Activated naive CD8-positive, alpha-beta T cell treated with anti-CD3 and anti-CD28 coated beads for 36 hours (primary cell): ENCODE results near the gene ALDH2. TPM values are rescaled to one million over a fixed set of nuclear protein-coding genes. Genes with fewer than 3 reads are reported as not detected.
"Not testable (repeated sequence)": the region's sequence is repeated elsewhere in the genome, so short reads cannot be mapped to it uniquely, and the experiment has no call there.

Source experiments
- DNase-seq: peaks from one replicate; pipeline ENCODE4 v3.0.0; 2021
- H3K27ac Mint-ChIP-seq: one replicate; pipeline ENCODE4 v1.8.0; 2022; ENCODE audit warnings: mild to moderate bottlenecking, moderate library complexity, mixed read lengths
- H3K27me3 Mint-ChIP-seq: one replicate; pipeline ENCODE4 v1.8.0; 2022; ENCODE audit warnings: mild to moderate bottlenecking, mixed read lengths
- H3K36me3 Mint-ChIP-seq: one replicate; pipeline ENCODE4 v1.8.0; 2021; ENCODE audit warnings: mild to moderate bottlenecking, mixed read lengths
- H3K4me1 Mint-ChIP-seq: one replicate; pipeline ENCODE4 v1.8.0; 2021; ENCODE audit warnings: mixed read lengths
- H3K4me3 Mint-ChIP-seq: one replicate; pipeline ENCODE4 v1.8.0; 2022; ENCODE audit warnings: mild to moderate bottlenecking, moderate library complexity, mixed read lengths
- H3K9me3 Mint-ChIP-seq: one replicate; pipeline ENCODE4 v1.8.0; 2022; ENCODE audit warnings: mixed read lengths
- total RNA-seq, 2 experiments: library from RNA; stranded (reverse); gene quantifications; one replicate each; pipeline ENCODE4 v1.2.3, GENCODE V29; 2021

Gene ALDH2
- total RNA-seq, 2 experiments from 2014 or later: 1.4 to 1.6 TPM

DNA sequence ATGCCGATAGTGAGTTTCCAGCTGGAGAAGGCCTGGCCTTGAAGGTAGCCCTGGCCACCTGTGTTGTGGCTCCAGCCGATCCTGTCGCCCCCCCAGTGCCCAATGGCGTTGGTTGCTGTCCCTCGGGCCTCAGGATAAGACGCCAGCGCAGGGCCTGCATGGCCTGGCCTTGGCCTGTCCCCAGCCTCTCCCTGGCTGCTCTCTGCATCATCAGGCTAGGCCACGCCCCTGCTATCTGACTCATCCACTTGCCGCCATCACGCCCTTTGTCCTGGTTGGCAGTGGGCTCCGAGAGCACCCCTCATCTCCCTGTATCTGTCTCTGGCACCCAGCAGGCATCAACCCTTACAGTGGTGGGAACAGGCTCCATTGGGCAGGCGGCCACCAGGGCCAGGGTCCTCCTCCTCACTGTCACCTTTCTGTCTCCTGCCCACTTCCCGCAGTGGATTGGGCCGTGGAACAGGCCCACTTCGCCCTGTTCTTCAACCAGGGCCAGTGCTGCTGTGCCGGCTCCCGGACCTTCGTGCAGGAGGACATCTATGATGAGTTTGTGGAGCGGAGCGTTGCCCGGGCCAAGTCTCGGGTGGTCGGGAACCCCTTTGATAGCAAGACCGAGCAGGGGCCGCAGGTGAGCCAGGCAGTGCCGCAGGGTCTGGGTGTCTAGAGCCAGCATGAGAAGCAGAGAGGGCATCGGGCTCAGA, 25.6 kb downstream of the ALDH2 start:
- H3K27ac Mint-ChIP-seq: no peak overlapping the region
- no peaks in the 10 kb centered on the region for H3K9me3 Mint-ChIP-seq
- no peaks in the 10 kb centered on the region for H3K27me3 Mint-ChIP-seq
- DNase-seq: no peak
- no peaks in the 10 kb centered on the region for H3K36me3 Mint-ChIP-seq
- no peaks in the 10 kb centered on the region for H3K4me1 Mint-ChIP-seq
- no peak overlapping the region for H3K4me3 Mint-ChIP-seq

DNA sequence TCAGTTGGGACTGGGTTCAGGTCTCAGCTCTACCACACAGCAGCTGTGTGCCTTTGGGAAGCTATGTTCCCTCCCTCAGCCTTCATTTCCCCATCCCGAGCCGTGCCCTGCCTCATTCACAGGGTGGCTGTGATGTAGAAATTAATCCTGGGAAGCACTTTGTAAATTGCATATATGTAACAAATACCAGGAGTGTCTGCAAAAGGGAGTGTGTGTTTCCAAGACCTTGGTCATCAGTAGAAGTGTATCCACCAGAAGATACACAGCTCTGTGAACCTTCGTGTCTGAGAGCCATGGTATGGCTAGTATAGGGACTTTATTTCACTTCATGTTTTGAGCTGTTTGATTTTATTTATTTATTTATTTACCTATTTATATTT, 26.1 kb downstream of the ALDH2 start:
- no peaks in the 10 kb centered on the region for H3K9me3 Mint-ChIP-seq
- no peak for DNase-seq
- no peak overlapping the region for H3K4me3 Mint-ChIP-seq
- H3K27ac Mint-ChIP-seq: no peak overlapping the region
- no peaks in the 10 kb centered on the region for H3K4me1 Mint-ChIP-seq
- H3K36me3 Mint-ChIP-seq: no peaks in the 10 kb centered on the region
- H3K27me3 Mint-ChIP-seq: no peaks in the 10 kb centered on the region

DNA sequence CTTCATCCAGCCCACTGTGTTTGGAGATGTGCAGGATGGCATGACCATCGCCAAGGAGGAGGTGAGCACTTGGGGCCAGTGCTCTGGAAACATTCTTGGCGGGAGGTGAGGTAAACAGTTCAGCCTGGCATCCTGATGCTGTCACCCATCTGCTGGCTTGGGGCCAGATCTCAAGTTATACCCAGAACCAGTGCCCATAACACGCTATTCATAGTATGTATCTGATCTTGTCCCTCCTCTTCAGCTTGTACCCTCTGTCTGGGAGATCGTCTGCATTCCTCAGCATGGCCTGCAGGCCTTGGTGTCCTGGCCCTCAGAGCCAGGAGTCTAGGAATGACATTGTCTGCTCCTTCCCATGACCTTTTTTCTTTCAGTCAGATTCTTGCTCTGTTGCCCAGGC, 31.4 kb downstream of the ALDH2 start:
- H3K9me3 Mint-ChIP-seq: no peaks in the 10 kb centered on the region

DNA sequence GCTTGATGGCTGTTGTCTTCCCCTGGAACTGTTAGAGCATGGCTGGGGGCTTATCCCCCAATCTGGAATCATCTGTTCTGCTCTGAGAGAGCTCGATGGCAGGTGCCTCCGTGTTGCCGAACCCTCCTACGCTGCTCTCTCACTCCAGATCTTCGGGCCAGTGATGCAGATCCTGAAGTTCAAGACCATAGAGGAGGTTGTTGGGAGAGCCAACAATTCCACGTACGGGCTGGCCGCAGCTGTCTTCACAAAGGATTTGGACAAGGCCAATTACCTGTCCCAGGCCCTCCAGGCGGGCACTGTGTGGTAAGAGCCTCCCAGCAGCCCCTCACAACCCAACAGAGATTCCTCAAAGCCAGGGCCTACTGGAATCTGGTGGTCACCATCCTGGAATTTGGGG, 33.0 kb downstream of the ALDH2 start:
- Mint-ChIP-seq H3K4me1 (no peaks in the 10 kb centered on the region), H3K4me3 (no peak overlapping the region), H3K27me3 (no peaks in the 10 kb centered on the region), H3K36me3 (no peaks in the 10 kb centered on the region), H3K27ac (no peak overlapping the region), H3K9me3 (no peaks in the 10 kb centered on the region)
- no peak for DNase-seq

More for the DNA sequence above, 31.4 kb downstream of the ALDH2 start:
- Mint-ChIP-seq H3K27me3 (no peaks in the 10 kb centered on the region), H3K4me3 (no peak overlapping the region), H3K36me3 (no peaks in the 10 kb centered on the region), H3K27ac (no peak overlapping the region), H3K4me1 (no peaks in the 10 kb centered on the region)
- DNase-seq: no peak

DNA sequence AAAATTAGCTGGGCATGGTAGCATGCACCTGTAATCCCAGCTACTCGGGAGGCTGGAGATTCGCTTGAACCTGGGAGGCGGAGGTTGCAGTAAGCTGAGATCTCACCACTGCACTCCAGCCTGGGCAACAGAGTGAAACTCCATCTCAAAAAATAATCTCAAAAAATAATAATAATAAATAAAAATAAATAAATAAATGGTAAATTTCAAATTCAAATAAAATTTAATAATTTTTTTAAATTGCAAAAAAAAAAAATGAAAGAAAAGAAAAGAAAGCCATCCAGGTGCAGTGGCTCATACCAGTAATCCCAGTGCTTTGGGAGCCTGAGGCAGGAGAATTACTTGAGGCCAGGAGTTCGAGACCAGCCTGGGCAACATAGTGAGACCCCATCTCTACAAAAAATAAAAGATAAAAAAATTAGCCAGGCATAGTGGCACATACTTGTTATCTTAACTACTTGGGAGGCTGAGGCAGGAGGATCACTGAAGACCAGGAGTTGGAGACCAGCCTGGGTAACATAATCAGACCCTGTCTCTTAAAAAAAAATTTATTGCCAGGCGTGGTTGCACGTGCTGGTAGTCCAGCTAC, 36.4 kb downstream of the ALDH2 start:
- no peaks in the 10 kb centered on the region for H3K36me3 Mint-ChIP-seq
- no peak for DNase-seq
- no peaks in the 10 kb centered on the region for H3K9me3 Mint-ChIP-seq
- H3K4me3 Mint-ChIP-seq: no peak overlapping the region
- H3K27me3 Mint-ChIP-seq: no peaks in the 10 kb centered on the region
- no peak overlapping the region for H3K27ac Mint-ChIP-seq
- no peaks in the 10 kb centered on the region for H3K4me1 Mint-ChIP-seq

DNA sequence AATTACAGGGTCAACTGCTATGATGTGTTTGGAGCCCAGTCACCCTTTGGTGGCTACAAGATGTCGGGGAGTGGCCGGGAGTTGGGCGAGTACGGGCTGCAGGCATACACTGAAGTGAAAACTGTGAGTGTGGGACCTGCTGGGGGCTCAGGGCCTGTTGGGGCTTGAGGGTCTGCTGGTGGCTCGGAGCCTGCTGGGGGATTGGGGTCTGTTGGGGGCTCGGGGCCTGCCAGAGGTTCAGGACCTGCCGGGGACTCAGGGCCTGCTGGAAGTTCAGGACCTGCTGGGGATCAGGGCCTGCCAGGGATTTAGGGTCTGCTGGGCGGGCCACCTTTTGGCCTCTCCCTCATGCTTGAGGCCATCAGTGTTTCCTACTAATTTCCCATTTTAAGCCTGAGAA, 37.1 kb downstream of the ALDH2 start:
- H3K4me3 Mint-ChIP-seq: no peak overlapping the region
- DNase-seq: no peak
- H3K4me1 Mint-ChIP-seq: no peaks in the 10 kb centered on the region
- no peaks in the 10 kb centered on the region for H3K27me3 Mint-ChIP-seq
- no peaks in the 10 kb centered on the region for H3K36me3 Mint-ChIP-seq
- H3K9me3 Mint-ChIP-seq: no peaks in the 10 kb centered on the region
- no peak overlapping the region for H3K27ac Mint-ChIP-seq

DNA sequence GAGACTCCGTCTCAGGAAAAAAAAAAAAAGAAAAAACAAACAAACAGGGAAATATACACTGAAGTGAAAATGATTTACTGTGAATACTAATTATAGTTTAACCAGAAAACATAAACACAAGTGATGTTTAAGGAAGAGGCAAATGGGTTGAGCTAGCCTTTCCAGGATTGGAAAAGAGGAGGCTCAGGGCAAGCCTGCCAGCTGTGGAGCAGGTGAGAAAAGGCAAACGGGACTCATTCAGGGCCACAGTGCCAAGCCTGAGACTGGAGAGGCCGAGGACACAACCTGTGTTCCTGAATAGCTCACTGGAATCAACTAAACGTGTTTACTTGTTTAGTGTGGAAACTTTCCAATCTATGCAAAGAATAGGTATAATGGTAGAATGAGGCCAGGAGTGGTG, 39.6 kb downstream of the ALDH2 start:
- no peak for DNase-seq
- H3K27ac Mint-ChIP-seq: no peak overlapping the region

DNA sequence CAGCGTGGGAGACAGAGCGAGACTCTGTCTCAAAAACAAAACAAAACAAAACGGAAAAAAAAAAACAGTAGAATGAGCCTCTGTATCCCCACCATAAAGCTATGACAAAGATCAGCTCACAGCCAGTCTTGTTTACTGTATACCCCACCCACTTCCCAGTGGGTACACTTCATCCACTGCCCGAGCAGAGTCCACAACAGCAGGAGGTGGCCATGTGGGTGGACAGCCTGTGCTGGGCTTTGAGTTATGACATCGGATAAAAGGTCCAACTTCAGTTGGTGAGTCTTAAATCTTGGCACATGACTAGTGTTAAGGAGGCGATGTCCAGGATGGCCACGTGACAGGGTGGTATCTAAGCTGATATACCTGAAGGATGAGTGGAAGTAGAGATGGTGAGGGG, 40.5 kb downstream of the ALDH2 start:
- H3K4me3 Mint-ChIP-seq: no peak overlapping the region
- no peaks in the 10 kb centered on the region for H3K4me1 Mint-ChIP-seq
- no peak overlapping the region for H3K27ac Mint-ChIP-seq
- no peak for DNase-seq
- H3K9me3 Mint-ChIP-seq: no peaks in the 10 kb centered on the region
- no peaks in the 10 kb centered on the region for H3K36me3 Mint-ChIP-seq
- no peaks in the 10 kb centered on the region for H3K27me3 Mint-ChIP-seq

More for the DNA sequence above, 39.6 kb downstream of the ALDH2 start:
- Mint-ChIP-seq H3K4me3 (no peak overlapping the region), H3K27me3 (no peaks in the 10 kb centered on the region), H3K36me3 (no peaks in the 10 kb centered on the region), H3K9me3 (no peaks in the 10 kb centered on the region), H3K4me1 (no peaks in the 10 kb centered on the region)

DNA sequence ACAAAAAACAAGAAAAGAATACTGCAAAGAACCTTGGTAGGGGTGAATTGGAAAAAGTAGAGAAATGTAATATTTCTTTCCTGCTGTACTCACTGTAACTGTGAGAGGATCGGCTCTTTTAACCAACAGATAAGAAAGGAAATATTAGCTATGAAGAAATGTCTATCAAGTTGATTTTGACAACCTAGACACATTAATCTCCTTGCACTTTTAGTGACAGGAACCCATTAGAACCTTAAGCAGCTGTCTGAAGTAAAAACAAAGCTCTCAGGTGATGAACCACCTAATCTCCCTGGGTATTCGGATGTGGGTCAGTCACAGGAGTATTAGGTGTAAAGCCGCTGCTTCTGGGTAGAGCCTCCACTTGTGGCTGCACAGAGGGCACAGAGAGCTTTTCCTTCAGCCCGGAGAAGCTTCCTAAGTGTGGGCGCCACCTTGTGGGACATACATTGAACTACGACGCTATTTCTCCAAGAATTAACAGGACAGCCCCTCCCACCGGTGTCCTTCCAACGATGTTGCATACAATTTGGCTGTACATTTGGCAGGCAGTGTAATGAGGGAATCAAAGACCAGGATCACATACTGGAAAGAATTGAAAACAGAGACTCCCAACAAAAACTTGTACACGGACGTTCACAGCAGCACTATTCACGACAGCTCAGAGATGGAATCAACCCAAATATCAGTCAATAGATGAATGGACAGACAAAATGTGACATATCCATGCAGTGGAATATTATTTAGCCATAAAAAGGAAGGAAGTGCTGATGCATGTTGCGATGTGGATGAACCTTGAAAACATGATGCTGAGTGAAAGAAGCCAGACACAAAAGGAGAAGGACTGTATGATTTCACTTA, 46.4 kb downstream of the ALDH2 start:
- Mint-ChIP-seq H3K36me3 (no peaks in the 10 kb centered on the region), H3K4me3 (no peak overlapping the region), H3K27ac (no peak overlapping the region), H3K9me3 (no peaks in the 10 kb centered on the region), H3K4me1 (peaks cover 8% of the 10 kb centered on the region), H3K27me3 (no peaks in the 10 kb centered on the region)
- peak; percentile 61 for DNase-seq

DNA sequence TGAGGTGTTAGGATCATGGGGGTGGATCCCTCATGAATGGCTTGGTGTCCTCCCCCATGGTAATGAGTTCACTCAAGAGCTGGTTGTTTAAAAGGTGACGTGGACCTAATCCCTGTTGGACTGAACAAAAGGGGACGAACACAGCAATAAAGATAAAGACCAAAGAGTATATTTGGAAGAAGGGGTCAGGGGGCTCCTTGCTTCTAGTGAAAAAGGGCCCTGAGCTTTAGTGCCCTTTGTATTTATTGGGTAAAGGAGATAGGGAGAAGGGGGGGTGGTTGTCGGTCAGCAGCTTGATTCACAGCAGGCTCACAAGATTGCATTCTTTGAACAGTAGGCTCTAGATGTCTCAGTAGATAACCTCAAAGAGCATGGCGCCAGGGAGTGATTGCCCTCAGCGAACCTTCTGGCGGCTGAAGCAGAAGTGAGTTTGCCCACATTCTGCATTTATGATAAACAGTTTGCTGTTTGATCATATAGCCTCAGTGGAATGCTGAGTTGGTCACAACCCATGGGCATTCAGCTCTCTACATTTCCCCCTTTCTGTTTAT, 49.4 kb downstream of the ALDH2 start:
- H3K4me3 Mint-ChIP-seq: no peak overlapping the region
- no peaks in the 10 kb centered on the region for H3K36me3 Mint-ChIP-seq
- no peak for DNase-seq
- H3K27ac Mint-ChIP-seq: no peak overlapping the region
- no peaks in the 10 kb centered on the region for H3K9me3 Mint-ChIP-seq
- peaks cover 8% of the 10 kb centered on the region for H3K4me1 Mint-ChIP-seq
- peaks cover 3% of the 10 kb centered on the region for H3K27me3 Mint-ChIP-seq

DNA sequence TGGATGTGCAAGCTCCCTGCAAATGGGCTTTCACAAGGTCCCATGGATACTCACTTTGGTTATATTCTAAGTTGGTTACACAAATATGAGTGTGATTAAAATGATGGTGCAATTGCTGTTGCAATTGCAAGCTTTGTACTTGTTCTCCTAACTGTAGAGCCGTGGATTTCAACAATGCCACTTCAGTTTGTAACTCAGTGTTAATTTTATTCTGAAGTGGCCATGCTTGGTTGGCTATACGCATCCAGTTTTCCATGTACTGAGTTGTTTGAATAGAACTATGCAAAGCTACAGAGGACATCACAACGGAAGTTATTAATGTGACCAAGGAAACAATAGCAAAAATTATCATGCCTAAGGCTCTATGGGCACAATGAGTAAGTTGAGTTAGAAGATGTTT, 50.2 kb downstream of the ALDH2 start:
- not testable (repeated sequence) for H3K9me3 Mint-ChIP-seq, H3K27ac Mint-ChIP-seq, H3K4me3 Mint-ChIP-seq, DNase-seq, H3K27me3 Mint-ChIP-seq, H3K36me3 Mint-ChIP-seq, H3K4me1 Mint-ChIP-seq

DNA sequence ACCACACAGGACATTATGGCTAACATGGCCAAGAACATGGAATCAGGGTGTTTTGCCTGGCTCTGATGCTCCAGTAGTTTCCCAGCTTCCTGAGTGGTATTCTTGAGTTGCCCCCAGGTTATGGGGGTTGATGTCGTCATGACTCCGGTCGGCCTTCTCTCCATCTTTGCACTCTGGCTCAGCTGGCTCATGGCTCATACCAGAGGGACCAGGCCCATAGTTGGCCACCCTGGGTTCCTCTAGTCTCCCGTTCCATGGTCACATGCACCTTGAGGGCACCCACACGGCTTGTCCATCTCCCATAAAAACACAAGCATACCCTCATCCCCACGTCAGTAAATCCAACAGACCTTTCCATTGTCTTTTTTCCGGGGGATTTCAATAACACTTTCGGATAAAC, 51.6 kb downstream of the ALDH2 start:
- H3K27me3 Mint-ChIP-seq: peaks cover 8% of the 10 kb centered on the region
- no peak for DNase-seq
- no peaks in the 10 kb centered on the region for H3K36me3 Mint-ChIP-seq
- peaks cover 2% of the 10 kb centered on the region for H3K4me1 Mint-ChIP-seq
- no peak overlapping the region for H3K27ac Mint-ChIP-seq
- no peaks in the 10 kb centered on the region for H3K9me3 Mint-ChIP-seq
- H3K4me3 Mint-ChIP-seq: no peak overlapping the region

DNA sequence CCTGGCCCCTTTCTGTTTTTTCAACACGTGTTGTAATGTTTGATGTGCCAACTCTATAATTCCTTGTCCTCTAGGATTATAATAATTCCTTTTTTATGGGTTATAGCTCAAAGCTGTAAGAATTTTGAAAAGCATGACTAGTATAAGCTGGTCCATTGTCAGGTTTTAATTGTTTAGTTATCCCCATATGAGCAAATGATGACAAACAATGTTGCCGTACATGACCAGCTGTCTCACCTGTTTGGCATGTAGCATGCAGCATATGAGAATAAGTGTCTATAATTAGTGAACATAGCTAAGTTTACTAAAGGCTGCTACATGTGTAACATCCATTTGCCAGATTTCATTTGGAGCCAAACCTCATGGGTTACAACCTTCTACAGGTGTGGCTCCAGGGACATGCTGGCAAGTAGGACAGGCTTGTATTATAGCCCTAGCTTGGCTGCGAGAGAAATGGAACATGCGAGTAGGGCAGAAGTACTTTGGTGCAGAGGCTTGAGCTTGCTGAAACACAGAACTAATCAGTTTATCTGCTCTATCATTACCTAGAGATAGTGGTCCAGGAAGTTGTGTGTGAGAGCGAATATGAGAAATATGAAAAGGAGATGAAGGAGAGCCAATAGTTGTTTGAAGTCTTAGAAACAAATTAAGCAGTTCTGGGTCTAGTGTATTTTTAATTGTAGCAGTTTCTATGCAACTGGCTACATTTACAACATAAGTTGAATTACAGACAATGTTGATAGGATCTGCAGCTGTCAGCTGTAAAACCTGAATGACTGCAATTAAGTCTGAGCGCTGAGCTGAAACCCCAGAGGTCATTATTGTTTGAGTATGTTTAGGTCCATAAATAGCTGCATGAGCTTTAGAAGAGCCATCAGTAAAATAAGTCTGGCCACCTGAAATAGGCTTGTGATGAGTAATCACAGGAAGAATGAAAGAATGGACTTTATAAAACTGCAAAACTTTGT, 52.7 kb downstream of the ALDH2 start:
- Mint-ChIP-seq H3K4me1 (no peaks in the 10 kb centered on the region), H3K36me3 (no peaks in the 10 kb centered on the region), H3K9me3 (no peaks in the 10 kb centered on the region), H3K27ac (no peak overlapping the region), H3K4me3 (no peak overlapping the region), H3K27me3 (peaks cover 8% of the 10 kb centered on the region)
- no peak for DNase-seq

DNA sequence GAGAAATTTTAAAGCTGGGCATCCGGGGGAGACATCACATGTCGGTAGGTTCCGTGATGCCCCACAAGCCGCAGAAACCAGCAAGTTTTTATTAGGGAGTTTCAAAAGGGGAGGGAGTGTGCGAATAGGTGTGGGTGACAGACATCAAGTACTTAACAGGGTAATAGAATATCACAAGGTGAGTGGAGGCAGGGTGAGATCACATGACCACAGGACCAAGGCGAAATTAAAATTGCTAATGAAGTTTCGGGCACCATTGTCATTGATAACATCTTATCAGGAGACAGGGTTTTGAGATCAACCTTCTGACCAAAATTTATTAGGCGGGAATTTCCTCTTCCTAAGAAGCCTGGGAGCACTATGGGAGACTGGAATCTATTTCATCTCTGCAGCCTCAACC, 54.1 kb downstream of the ALDH2 start:
- not testable (repeated sequence) for H3K27me3 Mint-ChIP-seq, H3K36me3 Mint-ChIP-seq, H3K9me3 Mint-ChIP-seq, H3K27ac Mint-ChIP-seq, H3K4me1 Mint-ChIP-seq, DNase-seq, H3K4me3 Mint-ChIP-seq
